ENCODE measurements around the gene NPAS2.

The NPAS2 gene

GRCh38 chr2:100887713-100888495 lies 68.0 kb downstream of the NPAS2 start:
- no peak for DNase-seq

DNA sequence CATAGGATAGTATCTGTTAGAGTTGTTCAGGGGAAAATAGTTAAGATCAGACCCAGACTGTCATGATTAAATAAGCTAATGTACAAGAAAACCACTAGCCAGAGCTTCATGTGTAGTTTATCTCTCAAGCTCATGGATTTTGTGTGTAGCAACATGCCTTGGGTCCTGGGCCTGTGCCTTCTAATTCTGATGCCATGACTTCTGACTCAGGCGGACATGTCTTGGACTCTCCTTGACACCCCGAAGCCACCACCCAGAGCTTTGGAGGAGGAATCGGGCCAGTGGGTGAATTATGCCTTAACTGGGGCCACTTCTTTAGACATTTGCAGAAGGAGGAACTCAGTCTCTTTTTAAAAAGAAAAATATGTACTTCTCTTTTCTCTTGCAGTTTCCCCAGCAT lies 68.7 kb downstream of the NPAS2 start:
- no peak for DNase-seq

DNA sequence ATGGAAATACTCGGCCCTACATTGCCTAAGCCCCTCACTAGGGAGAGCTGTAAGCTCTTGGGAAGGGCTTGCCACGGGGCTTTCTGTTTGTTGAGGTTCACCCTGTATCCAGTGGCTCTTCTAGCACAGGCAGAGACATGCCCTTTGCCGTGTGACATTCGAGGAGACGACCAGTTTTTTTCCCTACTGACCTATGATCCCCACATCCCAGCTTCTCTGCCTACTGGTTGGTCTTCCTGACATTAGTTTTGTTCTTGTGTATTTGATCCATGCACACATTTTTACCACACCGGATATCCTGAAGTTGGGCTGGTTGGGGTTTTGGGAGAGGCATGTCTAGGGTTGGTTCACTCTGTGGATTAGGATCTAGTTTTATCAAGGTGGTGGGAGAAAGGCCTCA lies 69.3 kb downstream of the NPAS2 start:
- DNase-seq, result no peak

DNA sequence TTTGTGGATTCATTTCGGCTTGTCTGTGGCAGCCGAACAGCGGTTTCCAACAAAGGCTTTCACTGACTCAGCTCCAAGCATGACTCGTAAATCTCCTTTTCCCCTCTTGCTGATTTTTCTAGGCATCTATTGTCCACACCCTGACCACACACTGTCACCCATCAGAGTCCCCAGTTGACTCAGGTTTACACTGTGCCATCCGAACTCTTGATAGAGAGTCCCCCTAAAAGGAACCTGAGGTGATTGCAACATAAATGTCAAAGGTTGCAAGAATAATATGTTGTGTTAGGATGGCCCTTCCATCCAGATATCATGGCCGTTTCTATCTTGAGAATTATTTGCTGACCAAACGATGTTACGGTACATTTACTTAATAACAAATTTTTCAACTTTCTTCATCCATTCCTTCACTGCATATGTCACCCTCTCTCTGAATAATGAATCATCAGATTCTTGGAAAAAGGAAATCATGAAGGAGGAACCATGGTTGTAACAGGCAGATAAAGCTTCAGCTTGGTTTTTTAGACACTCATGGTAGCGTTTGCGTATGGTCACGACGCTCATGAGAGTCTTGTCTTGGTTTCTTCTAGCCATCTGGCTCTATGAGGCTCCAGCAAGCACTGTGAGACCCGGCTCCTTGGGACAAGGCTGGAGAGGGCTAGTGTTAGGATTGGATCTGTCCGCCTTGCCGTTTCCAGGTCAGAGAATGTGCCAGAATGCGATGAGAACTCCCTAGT lies 72.1 kb downstream of the NPAS2 start:
- no peak for DNase-seq

- no peak for DNase-seq
These were observed 73.6 kb downstream of the NPAS2 start for GRCh38 chr2:100893392-100894104.

GRCh38 chr2:100894105-100894795 lies 74.3 kb downstream of the NPAS2 start:
- no peak for DNase-seq

DNA sequence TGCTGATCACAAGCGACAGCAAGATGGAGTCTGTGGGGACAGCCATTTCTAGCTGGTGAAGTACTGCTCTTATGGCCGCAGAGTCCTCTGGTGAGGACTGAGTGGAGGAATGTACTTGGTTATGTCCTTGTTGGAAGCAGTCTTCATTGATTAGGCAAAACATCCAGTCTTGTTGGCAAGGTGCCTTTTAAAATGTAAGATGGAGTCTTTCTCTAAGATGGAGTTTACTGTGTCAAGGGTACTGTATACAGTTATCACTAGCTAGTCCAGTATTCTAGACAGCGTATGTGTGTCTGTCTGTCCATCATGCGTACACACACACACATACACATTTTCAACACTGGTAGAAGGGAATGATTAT lies 74.8 kb downstream of the NPAS2 start:
- DNase-seq, result no peak

DNA sequence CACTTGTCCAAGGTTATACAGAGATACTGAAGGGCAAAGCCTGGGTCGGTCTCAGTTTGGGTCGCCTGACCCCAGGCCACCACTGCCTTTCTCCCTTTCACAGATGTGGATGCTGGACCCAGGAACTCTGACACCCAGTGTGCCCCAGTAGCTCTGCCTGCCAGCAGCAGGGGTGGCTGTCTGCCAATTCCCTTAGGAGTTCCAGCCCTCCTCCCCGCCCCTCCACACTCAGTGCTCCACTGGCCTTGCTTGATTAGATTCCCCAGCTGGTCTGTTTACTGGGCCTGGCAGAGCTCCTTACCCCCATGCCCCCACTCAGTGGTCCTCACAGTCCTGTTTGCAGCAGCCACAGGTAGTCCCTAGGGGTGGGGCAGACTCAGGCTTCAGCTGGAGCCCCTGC lies 75.5 kb downstream of the NPAS2 start:
- no peak for DNase-seq

DNA sequence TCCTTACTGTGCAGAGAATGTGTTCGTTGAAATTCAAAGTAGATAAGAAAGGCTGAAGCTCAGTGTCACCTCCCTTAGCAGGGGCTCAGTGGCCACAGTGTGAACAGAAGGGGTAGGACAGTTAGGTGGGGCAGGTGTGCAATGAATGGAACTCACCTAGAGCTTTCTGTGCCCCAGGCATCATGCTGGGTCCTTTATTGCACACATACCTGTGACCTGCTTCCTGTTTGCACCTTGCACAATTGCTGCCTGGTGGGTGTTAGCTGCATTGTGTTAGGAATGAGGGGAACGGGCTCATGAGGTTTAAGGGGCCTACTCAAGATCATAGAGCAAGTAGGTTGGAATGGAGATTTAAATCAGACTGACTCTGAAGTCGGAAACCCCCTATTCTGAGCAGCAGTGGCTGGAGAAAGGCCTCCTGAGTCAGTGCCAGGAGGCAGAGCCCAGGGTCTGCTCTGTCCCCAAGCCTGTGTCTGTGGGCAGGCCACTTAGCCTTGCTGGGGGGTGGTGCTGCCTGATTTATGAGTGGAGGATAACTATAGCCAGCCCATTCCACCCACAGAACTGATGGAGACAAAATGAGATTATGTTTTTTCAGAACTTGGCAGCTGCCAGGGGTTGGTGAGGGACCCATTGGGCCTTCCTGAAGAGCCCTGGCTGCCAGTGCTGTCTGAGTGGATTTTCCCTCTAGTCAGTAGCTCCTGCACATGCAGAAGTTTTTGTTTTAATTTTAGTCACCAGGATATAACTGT lies 76.2 kb downstream of the NPAS2 start:
- no peak for DNase-seq

- no peak for DNase-seq
These were observed 78.2 kb downstream of the NPAS2 start for GRCh38 chr2:100898035-100898665.

- DNase-seq, result no peak
These were observed 80.3 kb downstream of the NPAS2 start for GRCh38 chr2:100900156-100900795.

GRCh38 chr2:100902817-100903405 lies 83.0 kb downstream of the NPAS2 start:
- DNase-seq, result no peak

DNA sequence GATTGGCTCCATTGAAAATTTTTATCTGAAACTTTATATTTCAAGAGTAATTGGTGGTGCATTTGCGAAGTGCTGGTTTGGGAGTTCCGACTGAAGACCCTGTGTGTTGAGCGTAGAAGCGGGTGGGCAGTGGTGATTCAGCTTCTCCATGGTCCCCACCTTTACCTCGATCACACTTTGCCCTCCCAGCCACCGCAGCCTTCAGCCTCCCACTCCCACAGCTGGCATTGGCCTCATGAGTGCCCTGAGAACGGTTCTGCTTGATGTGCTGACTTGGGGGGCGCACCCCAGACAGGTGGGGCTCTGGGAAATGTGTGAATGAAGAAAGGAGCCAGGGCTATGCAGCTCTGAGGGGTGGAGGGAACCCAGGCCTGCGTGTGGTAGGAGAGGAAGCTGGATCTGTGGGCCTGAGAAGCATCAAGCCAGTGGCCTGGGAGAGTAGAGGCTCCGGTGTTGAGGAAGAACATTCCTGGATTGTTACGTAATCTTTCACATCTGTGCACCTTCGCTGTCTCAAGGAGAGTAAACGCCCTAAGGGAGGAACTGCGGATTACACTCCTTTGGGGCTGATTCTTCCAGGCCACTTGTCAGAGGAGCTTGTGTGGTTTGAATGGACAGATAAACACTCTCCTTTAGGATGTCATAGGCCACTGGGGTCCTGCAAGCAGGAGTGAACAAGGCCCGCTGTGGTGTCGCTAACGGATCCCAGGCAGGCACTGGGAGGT lies 83.8 kb downstream of the NPAS2 start:
- DNase-seq, result no peak

DNA sequence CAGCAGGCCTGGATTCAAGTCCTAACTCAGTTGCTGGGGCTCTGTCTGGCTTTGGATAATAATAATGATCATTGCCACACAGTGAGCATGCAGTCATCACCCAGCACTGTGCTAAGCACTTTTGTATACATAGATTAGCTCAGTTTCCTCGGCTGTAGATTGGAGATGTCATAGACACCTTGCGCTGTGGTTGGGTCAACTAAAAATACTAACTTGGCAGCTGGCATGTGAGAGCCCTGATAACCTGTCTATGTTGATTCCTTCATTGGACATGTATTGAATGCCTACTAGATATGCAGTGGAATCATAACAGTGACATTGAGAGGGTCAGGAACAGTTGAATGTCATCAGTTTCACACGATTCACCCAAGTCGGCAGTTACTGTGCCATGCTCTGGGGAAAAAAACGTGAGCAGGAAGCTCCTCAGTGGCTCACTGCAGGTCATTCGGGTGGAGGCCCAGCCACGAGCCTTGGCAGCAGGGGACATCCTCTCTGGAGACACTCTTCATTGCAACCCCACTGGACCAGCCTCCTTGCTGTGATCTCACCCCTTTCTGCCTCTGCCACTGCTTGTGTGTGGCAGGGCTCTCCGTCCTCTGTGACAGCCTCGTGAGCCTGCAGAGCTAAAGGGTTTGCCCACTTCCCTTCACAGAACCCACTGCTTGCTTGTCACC lies 85.3 kb downstream of the NPAS2 start:
- DNase-seq, result no peak

- no peak for DNase-seq
These were observed 86.2 kb downstream of the NPAS2 start for GRCh38 chr2:100906131-100906530.

GRCh38 chr2:100906679-100907078 lies 86.7 kb downstream of the NPAS2 start:
- no peak for DNase-seq

DNA sequence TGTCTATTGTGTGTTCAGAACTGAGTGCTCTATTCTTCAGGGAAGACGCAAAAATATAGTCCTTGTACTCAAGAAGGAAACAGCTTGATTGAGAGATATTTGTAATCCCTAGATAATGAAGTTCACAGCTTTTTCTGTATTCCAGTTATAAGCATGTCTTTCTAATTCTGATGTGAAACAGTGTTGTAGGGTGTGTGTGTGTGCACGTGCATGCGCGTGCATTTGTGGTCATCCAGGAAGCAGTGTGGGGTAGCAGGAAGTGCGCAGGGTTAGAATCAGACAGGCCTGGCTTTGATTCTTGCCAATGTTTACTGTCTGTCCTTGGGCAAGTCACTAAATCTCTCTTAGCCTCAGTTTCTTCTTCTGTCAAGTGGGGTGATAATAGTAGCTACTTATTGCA lies 87.9 kb downstream of the NPAS2 start:
- DNase-seq, result no peak

GRCh38 chr2:100909534-100910081 lies 89.7 kb downstream of the NPAS2 start:
- no peak for DNase-seq

DNA sequence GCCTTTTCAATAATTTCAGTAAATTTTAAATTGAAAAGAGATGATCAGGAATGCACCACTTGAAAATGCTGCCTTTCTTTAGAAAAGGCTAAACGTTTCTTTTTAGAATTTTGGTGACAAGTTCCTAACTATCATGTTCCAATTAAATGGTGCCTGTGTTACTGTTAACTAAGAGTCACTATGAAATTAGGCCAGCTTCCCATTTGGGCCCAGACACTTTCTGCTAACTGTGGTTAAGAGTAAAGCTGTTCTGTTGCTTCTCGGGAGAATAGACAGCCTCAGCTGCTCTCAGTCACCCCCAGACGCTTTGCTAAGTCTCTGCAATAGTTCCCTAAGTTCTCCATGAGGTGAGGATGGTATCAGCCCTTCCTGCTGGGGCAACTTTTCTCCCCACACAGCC lies 90.2 kb downstream of the NPAS2 start:
- DNase-seq, result no peak
